ENCODE results near the gene NAV2. TPM values are rescaled to one million over a fixed set of nuclear protein-coding genes. Genes with fewer than 3 reads are reported as not detected.

The NAV2 gene
- polyA plus RNA-seq, 1 donor (not counting 4 experiments of a cell fraction or from before 2014, with no cell fraction given) = 4.0 TPM

DNA sequence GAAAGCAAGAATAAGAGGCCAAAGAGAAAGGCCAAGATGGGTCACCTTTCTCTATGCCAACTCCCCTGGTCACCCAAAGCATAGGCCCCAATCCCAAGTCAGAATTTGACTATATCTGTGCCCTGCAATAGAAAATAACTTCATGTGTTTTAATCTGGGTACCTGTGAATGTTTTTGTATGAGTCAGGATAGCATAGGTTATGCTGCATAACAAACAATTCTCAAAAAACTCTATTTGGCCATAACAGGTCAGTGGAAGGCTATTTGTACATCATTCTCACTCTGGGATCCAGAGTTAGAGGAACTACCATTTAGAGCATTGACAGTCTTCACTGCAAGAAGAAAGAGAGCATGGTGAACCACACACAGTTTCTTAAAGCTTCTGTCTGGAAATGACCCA is 280.4 kb downstream of the NAV2 start:
- Histone ChIP-seq H3K4me1 (ENCODE audit: control insufficient read depth, extremely low read depth, insufficient read depth, low read length) (peaks cover 20% of the 10 kb centered on the region), H3K9ac (ENCODE audit: control insufficient read depth, extremely low read depth, insufficient read depth, low read length) (no peak overlapping the region), H3K79me2 (ENCODE audit: control insufficient read depth, insufficient read depth, low read length) (no peaks in the 10 kb centered on the region), H3K27ac (ENCODE audit: control insufficient read depth, insufficient read depth, low read length) (no peak overlapping the region), H2AFZ (ENCODE audit: control insufficient read depth, low read length) (no peak overlapping the region), H3K36me3 (ENCODE audit: control insufficient read depth in 2 of 2, extremely low read depth in 1 of 2, insufficient read depth in 2 of 2, low read length in 2 of 2) (no peaks in the 10 kb centered on the region), H3K27me3 (ENCODE audit: control insufficient read depth, extremely low read depth, insufficient read depth, low read length) (no peaks in the 10 kb centered on the region), H4K20me1 (ENCODE audit: control insufficient read depth, extremely low read depth, insufficient read depth, low read length) (no peaks in the 10 kb centered on the region), H3K4me2 (ENCODE audit: control insufficient read depth, extremely low read depth, insufficient read depth, low read depth, low read length) (no peak overlapping the region), H3K9me3 (ENCODE audit: control insufficient read depth, low read depth, low read length) (no peaks in the 10 kb centered on the region), H3K9me1 (ENCODE audit: control insufficient read depth, extremely low read depth, insufficient read depth, low read length) (no peaks in the 10 kb centered on the region), H3K4me3 (ENCODE audit: control insufficient read depth in 2 of 3, extremely low read depth in 1 of 3, insufficient read depth in 2 of 3, low read depth in 1 of 3, low read length in 3 of 3) (no peak overlapping the region)
- DNase-seq (ENCODE audit: low read depth, low spot score) (no peak), FAIRE-seq (no peak)
- dilution Hi-C loops (cut with MboI; ENCODE audit: extremely low pct_ligation_motif_present, low sequenced_read_pairs) = no loop called here
- no peak for TF ChIP-seq EZH2 (IDR thresholded peaks at IDR 0.05; ENCODE audit: low read length)
- TF ChIP-seq, protein P1, sequence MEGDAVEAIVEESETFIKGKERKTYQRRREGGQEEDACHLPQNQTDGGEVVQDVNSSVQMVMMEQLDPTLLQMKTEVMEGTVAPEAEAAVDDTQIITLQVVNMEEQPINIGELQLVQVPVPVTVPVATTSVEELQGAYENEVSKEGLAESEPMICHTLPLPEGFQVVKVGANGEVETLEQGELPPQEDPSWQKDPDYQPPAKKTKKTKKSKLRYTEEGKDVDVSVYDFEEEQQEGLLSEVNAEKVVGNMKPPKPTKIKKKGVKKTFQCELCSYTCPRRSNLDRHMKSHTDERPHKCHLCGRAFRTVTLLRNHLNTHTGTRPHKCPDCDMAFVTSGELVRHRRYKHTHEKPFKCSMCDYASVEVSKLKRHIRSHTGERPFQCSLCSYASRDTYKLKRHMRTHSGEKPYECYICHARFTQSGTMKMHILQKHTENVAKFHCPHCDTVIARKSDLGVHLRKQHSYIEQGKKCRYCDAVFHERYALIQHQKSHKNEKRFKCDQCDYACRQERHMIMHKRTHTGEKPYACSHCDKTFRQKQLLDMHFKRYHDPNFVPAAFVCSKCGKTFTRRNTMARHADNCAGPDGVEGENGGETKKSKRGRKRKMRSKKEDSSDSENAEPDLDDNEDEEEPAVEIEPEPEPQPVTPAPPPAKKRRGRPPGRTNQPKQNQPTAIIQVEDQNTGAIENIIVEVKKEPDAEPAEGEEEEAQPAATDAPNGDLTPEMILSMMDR (optimal IDR thresholded peaks at IDR 0.05 in 1 of 3, IDR thresholded peaks at IDR 0.05 in 1 of 3, conservative IDR thresholded peaks at IDR 0.05 in 1 of 3; ENCODE audit: extremely low read depth in 1 of 3, insufficient read depth in 2 of 3, low read length in 3 of 3) = no peak

DNA sequence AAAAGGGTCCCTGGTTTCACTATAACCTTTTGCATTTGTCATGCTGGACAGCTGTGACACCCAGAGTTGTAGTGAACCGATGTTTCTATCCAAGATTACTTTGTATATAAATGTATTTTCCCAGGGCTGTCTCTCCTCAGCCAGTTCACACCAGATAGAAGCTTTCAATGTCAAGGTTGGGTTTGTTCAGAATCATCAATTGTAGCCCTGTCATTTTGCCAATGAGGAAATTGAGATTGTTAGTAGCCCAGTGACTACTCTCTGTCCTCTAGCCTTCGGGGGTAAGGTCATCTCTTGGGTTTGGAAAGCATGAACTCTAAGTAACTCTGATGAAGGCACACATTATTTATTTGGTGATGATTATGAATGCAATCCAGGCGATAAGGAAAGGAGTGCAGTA is 282.0 kb downstream of the NAV2 start:
- Histone ChIP-seq H3K9me3 (ENCODE audit: control insufficient read depth, low read depth, low read length) (no peaks in the 10 kb centered on the region), H4K20me1 (ENCODE audit: control insufficient read depth, extremely low read depth, insufficient read depth, low read length) (no peaks in the 10 kb centered on the region), H3K4me1 (ENCODE audit: control insufficient read depth, extremely low read depth, insufficient read depth, low read length) (peaks cover 8% of the 10 kb centered on the region), H3K9ac (ENCODE audit: control insufficient read depth, extremely low read depth, insufficient read depth, low read length) (no peak overlapping the region), H3K4me2 (ENCODE audit: control insufficient read depth, extremely low read depth, insufficient read depth, low read depth, low read length) (no peak overlapping the region), H3K36me3 (ENCODE audit: control insufficient read depth in 2 of 2, extremely low read depth in 1 of 2, insufficient read depth in 2 of 2, low read length in 2 of 2) (no peaks in the 10 kb centered on the region), H3K9me1 (ENCODE audit: control insufficient read depth, extremely low read depth, insufficient read depth, low read length) (no peaks in the 10 kb centered on the region), H2AFZ (ENCODE audit: control insufficient read depth, low read length) (no peak overlapping the region), H3K4me3 (ENCODE audit: control insufficient read depth in 2 of 3, extremely low read depth in 1 of 3, insufficient read depth in 2 of 3, low read depth in 1 of 3, low read length in 3 of 3) (no peak overlapping the region), H3K27me3 (ENCODE audit: control insufficient read depth, extremely low read depth, insufficient read depth, low read length) (no peaks in the 10 kb centered on the region), H3K79me2 (ENCODE audit: control insufficient read depth, insufficient read depth, low read length) (no peaks in the 10 kb centered on the region), H3K27ac (ENCODE audit: control insufficient read depth, insufficient read depth, low read length) (no peak overlapping the region)
- TF ChIP-seq, protein P1 (optimal IDR thresholded peaks at IDR 0.05 in 1 of 3, IDR thresholded peaks at IDR 0.05 in 1 of 3, conservative IDR thresholded peaks at IDR 0.05 in 1 of 3; ENCODE audit: extremely low read depth in 1 of 3, insufficient read depth in 2 of 3, low read length in 3 of 3) = no peak
- no peak for TF ChIP-seq EZH2 (IDR thresholded peaks at IDR 0.05; ENCODE audit: low read length)
- DNase-seq (ENCODE audit: low read depth, low spot score) (no peak), FAIRE-seq (no peak)
- dilution Hi-C loops (cut with MboI; ENCODE audit: extremely low pct_ligation_motif_present, low sequenced_read_pairs) = no loop called here
